Measurements from ENCODE around the gene LGI1. TPM values are rescaled to one million over a fixed set of nuclear protein-coding genes. Genes with fewer than 3 reads are reported as not detected.

The LGI1 gene
- total and polyA plus RNA-seq, 2 of the 8 experiments (the other 6 are each of a cell fraction or from before 2014, with no cell fraction given), result 0.15 TPM; not detected in 1

DNA sequence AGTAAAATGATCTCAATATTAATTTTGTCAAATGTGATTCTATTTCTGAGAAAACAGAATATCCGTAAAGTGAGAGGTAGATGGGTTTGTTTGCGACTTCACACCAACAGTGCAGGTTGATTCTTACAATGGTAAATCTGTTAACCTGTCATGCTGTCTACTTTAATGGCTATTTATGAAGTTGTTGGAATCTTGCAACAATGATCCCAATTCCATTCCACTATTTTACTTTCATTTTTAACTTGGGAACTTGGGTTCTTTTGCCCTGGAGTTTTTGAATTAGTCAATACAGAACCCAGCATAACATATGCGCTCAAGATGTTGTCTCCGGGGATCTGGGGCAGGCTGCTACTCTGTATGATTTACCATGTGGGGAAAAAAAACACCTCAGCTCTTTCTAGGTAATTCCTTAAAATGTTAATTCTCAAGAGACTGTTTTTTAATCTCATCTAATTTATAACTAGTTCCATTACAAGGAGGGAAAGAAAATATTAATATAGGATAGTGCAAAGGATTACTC is 1.2 kb downstream of the LGI1 start (continued):
- TF ChIP-seq ATF2 (IDR thresholded peaks at IDR 0.05; ENCODE audit: low read length), result no peak
- TF ChIP-seq BCL11A (IDR thresholded peaks at IDR 0.05; ENCODE audit: low read depth in 2 of 2, low read length in 2 of 2), result no peak
- TF ChIP-seq ATF3 (IDR thresholded peaks at IDR 0.05; ENCODE audit: insufficient read depth, low read depth, low read length), result no peak
